Measurements from ENCODE around the gene EEF2K.

- TF ChIP-seq POLR2A (IDR thresholded peaks at IDR 0.05; ENCODE audit: low read length) (no peak), GATA1 (IDR thresholded peaks at IDR 0.05; ENCODE audit: low read depth, low read length) (no peak)
Measured at GRCh38 chr16:22323173-22323958, 117.3 kb downstream of the EEF2K start.
